ENCODE measurements around the gene KCNMB4.

GRCh38 chr12:70449753-70450341, 83.8 kb downstream of the KCNMB4 start:
- TF ChIP-seq TEAD4 (IDR thresholded peaks at IDR 0.05) (no peak), TAF1 (IDR thresholded peaks at IDR 0.05; ENCODE audit: low read depth) (no peak), CEBPB (IDR thresholded peaks at IDR 0.05) (no peak), YY1 (IDR thresholded peaks at IDR 0.05; ENCODE audit: low read depth) (no peak)
- TF ChIP-seq, protein P1, sequence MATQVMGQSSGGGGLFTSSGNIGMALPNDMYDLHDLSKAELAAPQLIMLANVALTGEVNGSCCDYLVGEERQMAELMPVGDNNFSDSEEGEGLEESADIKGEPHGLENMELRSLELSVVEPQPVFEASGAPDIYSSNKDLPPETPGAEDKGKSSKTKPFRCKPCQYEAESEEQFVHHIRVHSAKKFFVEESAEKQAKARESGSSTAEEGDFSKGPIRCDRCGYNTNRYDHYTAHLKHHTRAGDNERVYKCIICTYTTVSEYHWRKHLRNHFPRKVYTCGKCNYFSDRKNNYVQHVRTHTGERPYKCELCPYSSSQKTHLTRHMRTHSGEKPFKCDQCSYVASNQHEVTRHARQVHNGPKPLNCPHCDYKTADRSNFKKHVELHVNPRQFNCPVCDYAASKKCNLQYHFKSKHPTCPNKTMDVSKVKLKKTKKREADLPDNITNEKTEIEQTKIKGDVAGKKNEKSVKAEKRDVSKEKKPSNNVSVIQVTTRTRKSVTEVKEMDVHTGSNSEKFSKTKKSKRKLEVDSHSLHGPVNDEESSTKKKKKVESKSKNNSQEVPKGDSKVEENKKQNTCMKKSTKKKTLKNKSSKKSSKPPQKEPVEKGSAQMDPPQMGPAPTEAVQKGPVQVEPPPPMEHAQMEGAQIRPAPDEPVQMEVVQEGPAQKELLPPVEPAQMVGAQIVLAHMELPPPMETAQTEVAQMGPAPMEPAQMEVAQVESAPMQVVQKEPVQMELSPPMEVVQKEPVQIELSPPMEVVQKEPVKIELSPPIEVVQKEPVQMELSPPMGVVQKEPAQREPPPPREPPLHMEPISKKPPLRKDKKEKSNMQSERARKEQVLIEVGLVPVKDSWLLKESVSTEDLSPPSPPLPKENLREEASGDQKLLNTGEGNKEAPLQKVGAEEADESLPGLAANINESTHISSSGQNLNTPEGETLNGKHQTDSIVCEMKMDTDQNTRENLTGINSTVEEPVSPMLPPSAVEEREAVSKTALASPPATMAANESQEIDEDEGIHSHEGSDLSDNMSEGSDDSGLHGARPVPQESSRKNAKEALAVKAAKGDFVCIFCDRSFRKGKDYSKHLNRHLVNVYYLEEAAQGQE (IDR thresholded peaks at IDR 0.05; ENCODE audit: low read depth) = no peak

Measured in Ishikawa (cell line).